ENCODE data around the gene SLC18A3.
A peak's percentile ranks its signal among the peaks of the same experiment; 100 is the strongest.

SLC18A3 gene

GRCh38 chr10:49596493-49596809 is 13.7 kb upstream of the SLC18A3 start:
- no peak for DNase-seq (ENCODE audit: low read depth in 2 of 2)

- no peak for DNase-seq (ENCODE audit: low read depth in 2 of 2)
Measured at GRCh38 chr10:49596836-49597235, 13.3 kb upstream of the SLC18A3 start.

GRCh38 chr10:49597426-49598163 is 12.5 kb upstream of the SLC18A3 start:
- DNase-seq (ENCODE audit: low read depth in 2 of 2): no peak

- no peak for DNase-seq (ENCODE audit: low read depth in 2 of 2)
Measured at GRCh38 chr10:49598164-49598856, 11.8 kb upstream of the SLC18A3 start.

GRCh38 chr10:49598986-49599385 is 11.1 kb upstream of the SLC18A3 start:
- DNase-seq (ENCODE audit: low read depth in 2 of 2): no peak

- no peak for DNase-seq (ENCODE audit: low read depth in 2 of 2)
Measured at GRCh38 chr10:49599546-49599945, 10.6 kb upstream of the SLC18A3 start.

GRCh38 chr10:49600046-49600445 is 10.1 kb upstream of the SLC18A3 start:
- DNase-seq (ENCODE audit: low read depth in 2 of 2): no peak

- no peak for DNase-seq (ENCODE audit: low read depth in 2 of 2)
Measured at GRCh38 chr10:49600781-49601400, 9.2 kb upstream of the SLC18A3 start.

- no peak for DNase-seq (ENCODE audit: low read depth in 2 of 2)
Measured at GRCh38 chr10:49601857-49602256, 8.3 kb upstream of the SLC18A3 start.

GRCh38 chr10:49602380-49603023 is 7.6 kb upstream of the SLC18A3 start:
- no peak for DNase-seq (ENCODE audit: low read depth in 2 of 2)

GRCh38 chr10:49605216-49605938 is 4.7 kb upstream of the SLC18A3 start:
- no peak for DNase-seq (ENCODE audit: low read depth in 2 of 2)

GRCh38 chr10:49605939-49606509 is 4.1 kb upstream of the SLC18A3 start:
- no peak for DNase-seq (ENCODE audit: low read depth in 2 of 2)

GRCh38 chr10:49606981-49607535 is 3.1 kb upstream of the SLC18A3 start:
- peak; percentile 53 to 68 for DNase-seq (ENCODE audit: low read depth in 2 of 2)

- DNase-seq (ENCODE audit: low read depth in 2 of 2): no peak
Measured at GRCh38 chr10:49608166-49609005, 1.7 kb upstream of the SLC18A3 start.

GRCh38 chr10:49609006-49609282 is 1.2 kb upstream of the SLC18A3 start:
- DNase-seq (ENCODE audit: low read depth in 2 of 2): no peak

GRCh38 chr10:49609283-49610113 is 612 bp upstream of the SLC18A3 start:
- no peak for DNase-seq (ENCODE audit: low read depth in 2 of 2)

- DNase-seq (ENCODE audit: low read depth in 2 of 2): no peak
Measured at GRCh38 chr10:49610458-49611165, 502 bp downstream of the SLC18A3 start.

GRCh38 chr10:49611166-49611815 is 1.2 kb downstream of the SLC18A3 start:
- no peak for DNase-seq (ENCODE audit: low read depth in 2 of 2)

All from stimulated activated CD8-positive, alpha-beta memory T cell treated with anti-CD3 and anti-CD28 coated beads, Interleukin-2, amount 100 ng/mL, for 48 hours (primary cell).